ENCODE measurements around the gene SLC51B. TPM values are rescaled to one million over a fixed set of nuclear protein-coding genes. Genes with fewer than 3 reads are reported as not detected.

SLC51B gene
- total RNA-seq, 6 experiments from 2014 or later, result 0.32 to 10.1 (median 2.7) TPM

- ATAC-seq (peak in 1 of 4 donors; percentile 8), DNase-seq (no peak)
- intact Hi-C loops (cut with DNase I), result no loop called here
- Histone ChIP-seq H3K4me1 (no peaks in the 10 kb centered on the region), H3K4me3 (no peak within 1 kb of the TSS), H3K9me3 (no peaks in the 10 kb centered on the region), H3K27me3 (no peaks in the 10 kb centered on the region), H3K27ac (no peak within 1 kb of the TSS), H3K36me3 (no peaks in the 10 kb centered on the region)
- TF ChIP-seq CTCF (IDR thresholded peaks at IDR 0.05) (no peak), POLR2A (IDR thresholded peaks at IDR 0.05) (no peak)
- WGBS (ENCODE audit: insufficient coverage, low coverage, low lambda C conversion rate, missing lambda C conversion rate), result 86% methylated on average over 8 of the region's 73 CpGs
Observed at GRCh38 chr15:65076486-65077290, 31.5 kb downstream of the SLC51B start, which contains the start of gene KBTBD13. TSS of gene KBTBD13 (plus strand) at chr15:65076746. CDS start at chr15:65076816, 70 bp downstream.

- intact Hi-C loops (cut with DNase I), result no loop called here
- WGBS (ENCODE audit: insufficient coverage, low coverage, low lambda C conversion rate, missing lambda C conversion rate), result no CpG with 5 or more reads among the region's 85 CpGs
- DNase-seq (no peak), ATAC-seq (peak in 1 of 4 donors; percentile 31)
- no peak for TF ChIP-seq CTCF (IDR thresholded peaks at IDR 0.05)
- TF ChIP-seq POLR2A (IDR thresholded peaks at IDR 0.05), result no peak
- H3K27ac ChIP-seq, result no peak overlapping the region
- H3K36me3 ChIP-seq, result no peaks in the 10 kb centered on the region
- no peaks in the 10 kb centered on the region for H3K9me3 ChIP-seq
- no peak overlapping the region for H3K4me3 ChIP-seq
- H3K27me3 ChIP-seq, result no peaks in the 10 kb centered on the region
- no peaks in the 10 kb centered on the region for H3K4me1 ChIP-seq
Observed at GRCh38 chr15:65077291-65077980, 32.2 kb downstream of the SLC51B start.

GRCh38 chr15:65077981-65078352 is 32.8 kb downstream of the SLC51B start:
- peak in 1 of 3 donors; percentile 62 for DNase-seq
- no peak overlapping the region for H3K4me3 ChIP-seq
- TF ChIP-seq CTCF (IDR thresholded peaks at IDR 0.05) (peak; percentile 46 to 59 (median 50)), POLR2A (IDR thresholded peaks at IDR 0.05) (no peak)
- H3K36me3 ChIP-seq, result no peaks in the 10 kb centered on the region
- 20% methylated on average over 2 of the region's 24 CpGs for WGBS (ENCODE audit: insufficient coverage, low coverage, low lambda C conversion rate, missing lambda C conversion rate)
- H3K27ac ChIP-seq, result no peak overlapping the region
- H3K4me1 ChIP-seq, result no peaks in the 10 kb centered on the region
- intact Hi-C loops (cut with DNase I), result no loop called here
- peak; percentile 78 to 89 (median 84) for ATAC-seq
- no peaks in the 10 kb centered on the region for H3K27me3 ChIP-seq
- no peaks in the 10 kb centered on the region for H3K9me3 ChIP-seq

- TF ChIP-seq CTCF (IDR thresholded peaks at IDR 0.05) (no peak), POLR2A (IDR thresholded peaks at IDR 0.05) (no peak)
- 100% methylated on average over 1 of the region's 5 CpGs for WGBS (ENCODE audit: insufficient coverage, low coverage, low lambda C conversion rate, missing lambda C conversion rate)
- ATAC-seq (no peak), DNase-seq (no peak)
- H3K4me3 ChIP-seq, result no peak overlapping the region
- intact Hi-C loops (cut with DNase I), result no loop called here
- H3K27ac ChIP-seq, result no peak overlapping the region
- no peaks in the 10 kb centered on the region for H3K9me3 ChIP-seq
- peaks cover 0 to 12% (median 0%) of the 10 kb centered on the region in 4 donors for H3K4me1 ChIP-seq
- H3K36me3 ChIP-seq, result no peaks in the 10 kb centered on the region
- no peaks in the 10 kb centered on the region for H3K27me3 ChIP-seq
Observed at GRCh38 chr15:65079580-65079979, 34.4 kb downstream of the SLC51B start.

Data from right lobe of liver (tissue), 6 donors.